GM23248 (cell line): ENCODE results near the gene P2RX7. TPM values are rescaled to one million over a fixed set of nuclear protein-coding genes. Genes with fewer than 3 reads are reported as not detected.

ENCODE experiments used
- DNase-seq: peaks from one replicate; pipeline ENCODE4 v3.0.0-alpha.2; 2015
- H2AFZ ChIP-seq: fragments of 200-600 bp; sonication (generic); 2 replicates; pipeline ENCODE4 v1.6.1; 2016; ENCODE audit warnings: antibody characterized with exemption
- H3F3A ChIP-seq: fragments of 200-600 bp; sonication (generic); 2 replicates; pipeline ENCODE4 v1.6.1; 2016; ENCODE audit warnings: mild to moderate bottlenecking, antibody characterized with exemption, mixed run types; ENCODE audit not compliant: insufficient read depth
- H3K27ac ChIP-seq: fragments of 200-600 bp; sonication (generic); 2 replicates; pipeline ENCODE4 v1.5.1; 2016; ENCODE audit warnings: mild to moderate bottlenecking
- H3K27me3 ChIP-seq: fragments of 200-600 bp; sonication (generic); replicated peaks from 2 replicates; pipeline ENCODE4 v1.6.1; 2016; ENCODE audit warnings: mild to moderate bottlenecking; ENCODE audit not compliant: insufficient read depth
- H3K36me3 ChIP-seq: fragments of 200-600 bp; sonication (generic); 2 replicates; pipeline ENCODE4 v1.6.1; 2016; ENCODE audit warnings: low read depth, mild to moderate bottlenecking
- H3K4me1 ChIP-seq: fragments of 200-600 bp; sonication (generic); 2 replicates; pipeline ENCODE4 v1.6.1; 2016; ENCODE audit warnings: mild to moderate bottlenecking; ENCODE audit not compliant: insufficient read depth
- H3K4me2 ChIP-seq: fragments of 200-600 bp; sonication (generic); one replicate; pipeline ENCODE4 v1.6.1; 2016; ENCODE audit warnings: mild to moderate bottlenecking; ENCODE audit not compliant: unreplicated experiment
- H3K4me3 ChIP-seq: fragments of 200-600 bp; sonication (generic); 2 replicates; pipeline ENCODE4 v1.5.1; 2016; ENCODE audit warnings: mild to moderate bottlenecking
- H3K79me2 ChIP-seq: fragments of 200-600 bp; sonication (generic); 2 replicates; pipeline ENCODE4 v1.6.1; 2016; ENCODE audit warnings: mild to moderate bottlenecking; ENCODE audit not compliant: insufficient read depth
- H3K9ac ChIP-seq: fragments of 200-600 bp; sonication (generic); 2 replicates; pipeline ENCODE4 v1.6.1; 2016; ENCODE audit warnings: mild to moderate bottlenecking
- H3K9me2 ChIP-seq: fragments of 200-600 bp; sonication (generic); 2 replicates; pipeline ENCODE4 v1.6.1; 2016; ENCODE audit warnings: mixed run types, mild to moderate bottlenecking, moderate library complexity; ENCODE audit not compliant: insufficient read depth
- H3K9me3 ChIP-seq: fragments of 200-600 bp; sonication (generic); one replicate; pipeline ENCODE4 v1.6.1; 2017; ENCODE audit warnings: low read depth
- H4K20me1 ChIP-seq: fragments of 200-600 bp; sonication (generic); 2 replicates; pipeline ENCODE4 v1.6.0; 2016; ENCODE audit not compliant: insufficient read depth
- EZH2 ChIP-seq: fragments of 200-600 bp; sonication (generic); IDR thresholded peaks from 2 replicates; pipeline ENCODE4 v1.6.1; 2018; ENCODE audit warnings: antibody characterized with exemption, mild to moderate bottlenecking; ENCODE audit not compliant: insufficient read depth, poor library complexity, severe bottlenecking
- EZH2phosphoT487 ChIP-seq: fragments of 200-600 bp; sonication (generic); IDR thresholded peaks from 2 replicates; pipeline ENCODE4 v1.6.1; 2018; ENCODE audit warnings: antibody characterized with exemption, moderate library complexity, mild to moderate bottlenecking, low read depth; ENCODE audit not compliant: insufficient read depth
- WGBS, 2 experiments: methylation state at CpG; one replicate each; pipeline ENCODE4 v1.1.6; 2015 to 2017; ENCODE audit warnings: low lambda C conversion rate in 2 of 2, low coverage in 1 of 2; ENCODE audit errors: missing lambda C conversion rate in 2 of 2; 5-methylcytosine and 5-hydroxymethylcytosine counted together
- in situ Hi-C: fragments of 300-500 bp; cut with MboI; formaldehyde crosslinking; loops from 2 replicates; pipeline ENCODE4 v1.15.0; 2020
- polyA plus RNA-seq: library from polyadenylated mRNA; unstranded; fragments of >200 nt; fragmentation: Nextera tagmentation; extraction: Ambion mirVana; gene quantifications from 2 replicates; pipeline ENCODE4 v1.2.1, GENCODE V29; 2016
- total RNA-seq: library from RNA; depleted of rRNA; stranded (reverse); fragments of >200 nt; shearing (Covaris generic); gene quantifications from 2 replicates; pipeline ENCODE4 v1.2.3, GENCODE V29; 2014

The P2RX7 gene
- total and polyA plus RNA-seq, 2 experiments from 2014 or later = 0.53 to 0.54 TPM

GRCh38 chr12:121086781-121087295 is 45.8 kb upstream of the P2RX7 start:
- TF ChIP-seq EZH2 = no peak
- Histone ChIP-seq H3K4me3 (no peak overlapping the region), H3K9me2 (no peaks in the 10 kb centered on the region), H3K79me2 (no peaks in the 10 kb centered on the region), H3K4me1 (no peaks in the 10 kb centered on the region), H3K4me2 (no peak overlapping the region), H2AFZ (no peak overlapping the region), H4K20me1 (no peaks in the 10 kb centered on the region), H3K27ac (no peak overlapping the region), H3K36me3 (no peaks in the 10 kb centered on the region), H3K9me3 (no peaks in the 10 kb centered on the region), H3K9ac (no peak overlapping the region), H3K27me3 (no peaks in the 10 kb centered on the region), H3F3A (no peaks in the 10 kb centered on the region)
- in situ Hi-C loops = no loop called here
- WGBS, 2 experiments = 63 to 76% methylated on average over 8 of the region's 8 CpGs
- DNase-seq = no peak

- 0 out of 2 replicates have a peak, but pooled peaks cover 7% of the 10 kb centered on the region for H3K27me3 ChIP-seq
- H3K9me3 ChIP-seq = no peaks in the 10 kb centered on the region
- H4K20me1 ChIP-seq = no peaks in the 10 kb centered on the region
- no peaks in the 10 kb centered on the region for H3F3A ChIP-seq
- no peak overlapping the region for H3K4me3 ChIP-seq
- no peak overlapping the region for H3K27ac ChIP-seq
- H3K79me2 ChIP-seq = no peaks in the 10 kb centered on the region
- no peak for TF ChIP-seq EZH2
- H3K36me3 ChIP-seq = no peaks in the 10 kb centered on the region
- no peak overlapping the region for H3K4me2 ChIP-seq
- in situ Hi-C loops = no loop called here
- H3K9me2 ChIP-seq = no peaks in the 10 kb centered on the region
- no peak overlapping the region for H3K9ac ChIP-seq
- 56 to 64% methylated on average over 11 of the region's 11 CpGs for WGBS, 2 experiments
- H2AFZ ChIP-seq = no peak overlapping the region
- peak; percentile 13 for DNase-seq
- H3K4me1 ChIP-seq = no peaks in the 10 kb centered on the region
Measured at GRCh38 chr12:121087467-121088194, 45.0 kb upstream of the P2RX7 start.

GRCh38 chr12:121088195-121088585 is 44.5 kb upstream of the P2RX7 start:
- TF ChIP-seq EZH2phosphoT487 (no peak), EZH2 (no peak)
- no peak for DNase-seq
- no peak overlapping the region for H3K4me3 ChIP-seq
- H3K27ac ChIP-seq = no peak overlapping the region
- 78 to 82% methylated on average over 6 of the region's 6 CpGs for WGBS, 2 experiments
- H2AFZ ChIP-seq = no peak overlapping the region
- in situ Hi-C loops = no loop called here
- 0 out of 2 replicates have a peak, but pooled peaks cover 8% of the 10 kb centered on the region for H3K27me3 ChIP-seq
- no peak overlapping the region for H3K9ac ChIP-seq
- no peaks in the 10 kb centered on the region for H3K36me3 ChIP-seq
- H3K4me2 ChIP-seq = no peak overlapping the region
- H4K20me1 ChIP-seq = no peaks in the 10 kb centered on the region
- H3K9me3 ChIP-seq = no peaks in the 10 kb centered on the region
- no peaks in the 10 kb centered on the region for H3F3A ChIP-seq
- no peaks in the 10 kb centered on the region for H3K4me1 ChIP-seq
- no peaks in the 10 kb centered on the region for H3K9me2 ChIP-seq
- no peaks in the 10 kb centered on the region for H3K79me2 ChIP-seq

- H3F3A ChIP-seq = no peaks in the 10 kb centered on the region
- H3K27me3 ChIP-seq = 0 out of 2 replicates have a peak, but pooled peaks cover 8% of the 10 kb centered on the region
- 81 to 84% methylated on average over 14 of the region's 14 CpGs for WGBS, 2 experiments
- no peaks in the 10 kb centered on the region for H3K9me2 ChIP-seq
- no peaks in the 10 kb centered on the region for H3K9me3 ChIP-seq
- H3K4me2 ChIP-seq = no peak overlapping the region
- no peak overlapping the region for H2AFZ ChIP-seq
- no peak overlapping the region for H3K9ac ChIP-seq
- H3K4me3 ChIP-seq = no peak overlapping the region
- no peaks in the 10 kb centered on the region for H3K36me3 ChIP-seq
- no peaks in the 10 kb centered on the region for H4K20me1 ChIP-seq
- in situ Hi-C loops = no loop called here
- H3K79me2 ChIP-seq = no peaks in the 10 kb centered on the region
- H3K4me1 ChIP-seq = no peaks in the 10 kb centered on the region
- no peak for DNase-seq
- TF ChIP-seq EZH2 (no peak), EZH2phosphoT487 (no peak)
- no peak overlapping the region for H3K27ac ChIP-seq
Measured at GRCh38 chr12:121089031-121089812, 43.5 kb upstream of the P2RX7 start.
